Measurements from ENCODE around the gene SEC24B. TPM values are rescaled to one million over a fixed set of nuclear protein-coding genes. Genes with fewer than 3 reads are reported as not detected.

The SEC24B gene
- total and polyA plus RNA-seq, 2 experiments from 2014 or later: 9.4 to 32.8 TPM

DNA sequence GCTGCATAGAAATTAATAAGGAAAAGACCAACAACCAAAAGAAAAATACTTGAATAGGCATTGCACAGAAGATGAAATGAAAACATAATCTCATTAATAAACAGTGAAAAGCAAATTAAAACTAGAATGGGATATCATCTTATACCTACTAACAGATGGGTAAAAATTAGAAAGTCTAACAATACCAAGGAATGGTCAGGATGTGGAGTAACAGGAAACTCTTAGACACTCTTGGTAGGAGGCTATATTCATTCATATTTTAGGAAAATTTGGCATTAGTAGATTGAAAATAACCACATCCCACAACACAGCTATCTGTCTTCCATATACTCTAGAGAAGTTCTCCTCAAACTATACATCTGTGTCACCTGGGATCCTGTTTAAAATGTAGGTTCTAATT is 36.3 kb downstream of the SEC24B start (continued):
- TF ChIP-seq ZNF462 (CRISPR knock-in tag; IDR thresholded peaks at IDR 0.05) (no peak), CREB1 (CRISPR knock-in tag; IDR thresholded peaks at IDR 0.05; ENCODE audit: low read depth) (no peak), CTCF (conservative IDR thresholded peaks at IDR 0.05; ENCODE audit: low read depth in 2 of 2) (no peak), ZNF331 (CRISPR knock-in tag; IDR thresholded peaks at IDR 0.05; ENCODE audit: low read depth) (no peak), JUNB (IDR thresholded peaks at IDR 0.05; ENCODE audit: unreplicated experiment) (no peak), POLR2AphosphoS5 (IDR thresholded peaks at IDR 0.05; ENCODE audit: low read depth) (no peak), STAT1 (IDR thresholded peaks at IDR 0.05; ENCODE audit: unreplicated experiment) (no peak), EZH2phosphoT487 (IDR thresholded peaks at IDR 0.05; ENCODE audit: unreplicated experiment) (no peak)
- TF ChIP-seq, protein P1, sequence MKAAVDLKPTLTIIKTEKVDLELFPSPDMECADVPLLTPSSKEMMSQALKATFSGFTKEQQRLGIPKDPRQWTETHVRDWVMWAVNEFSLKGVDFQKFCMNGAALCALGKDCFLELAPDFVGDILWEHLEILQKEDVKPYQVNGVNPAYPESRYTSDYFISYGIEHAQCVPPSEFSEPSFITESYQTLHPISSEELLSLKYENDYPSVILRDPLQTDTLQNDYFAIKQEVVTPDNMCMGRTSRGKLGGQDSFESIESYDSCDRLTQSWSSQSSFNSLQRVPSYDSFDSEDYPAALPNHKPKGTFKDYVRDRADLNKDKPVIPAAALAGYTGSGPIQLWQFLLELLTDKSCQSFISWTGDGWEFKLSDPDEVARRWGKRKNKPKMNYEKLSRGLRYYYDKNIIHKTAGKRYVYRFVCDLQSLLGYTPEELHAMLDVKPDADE (IDR thresholded peaks at IDR 0.05): no peak

Measured in GM23338 (cell line).